Lower leg skin (tissue), 4 donors: ENCODE data around the gene FNDC3A. TPM values are rescaled to one million over a fixed set of nuclear protein-coding genes. Genes with fewer than 3 reads are reported as not detected.
"Not testable (repeated sequence)": the region's sequence is repeated elsewhere in the genome, so short reads cannot be mapped to it uniquely, and the experiment has no call there.

Source experiments
- DNase-seq, 2 donors: peaks; one replicate each; pipeline ENCODE4 v3.0.0-alpha.2; 2019; ENCODE audit warnings: low spot score in 2 of 2
- H3K4me3 ChIP-seq: fragments of 200-600 bp; sonication (generic); 2 replicates; pipeline ENCODE4 v1.5.1; 2017; ENCODE audit warnings: mild to moderate bottlenecking, low read depth; ENCODE audit not compliant: poor library complexity, severe bottlenecking
- CTCF ChIP-seq, 3 donors: fragments of 450-650 bp; IDR thresholded peaks; one replicate each; pipeline ENCODE4 v1.5.1; 2016; ENCODE audit warnings: antibody characterized with exemption in 3 of 3, mild to moderate bottlenecking in 3 of 3, moderate library complexity in 2 of 3
- POLR2A ChIP-seq, 2 donors: fragments of 450-650 bp; IDR thresholded peaks; one replicate each; pipeline ENCODE4 v1.6.1; 2016 to 2017; ENCODE audit warnings: antibody characterized with exemption in 2 of 2, mild to moderate bottlenecking in 1 of 2, moderate library complexity in 1 of 2
- WGBS, 2 donors: methylation state at CpG; one replicate each; pipeline ENCODE4 v1.1.5; 2018; 5-methylcytosine and 5-hydroxymethylcytosine counted together
- intact Hi-C: fragments of 100-400 bp; cut with DNase I; formaldehyde crosslinking; loops from one replicate; pipeline ENCODE4 v1.15.0; 2023; ENCODE audit warnings: low total_unique reads
- total RNA-seq, 4 donors: library from RNA; depleted of rRNA; stranded (reverse); fragments of >200 nt; gene quantifications; one replicate each; pipeline ENCODE4 v1.1.0, GENCODE V29; 2016

The FNDC3A gene
- total RNA-seq, 4 donors from 2014 or later = 11.4 to 25.5 (median 15.5) TPM

- no peak for DNase-seq
- no peak for TF ChIP-seq POLR2A (IDR thresholded peaks at IDR 0.05)
- TF ChIP-seq CTCF (IDR thresholded peaks at IDR 0.05) = no peak
- H3K4me3 ChIP-seq = no peak overlapping the region
- intact Hi-C loops = no loop called here
- 93 to 94% methylated on average over 3 of the region's 3 CpGs for WGBS, 2 donors
These were observed 88.8 kb downstream of the FNDC3A start for GRCh38 chr13:49064476-49064875.

- DNase-seq = no peak
- WGBS, 2 donors = 79 to 90% methylated on average over 2 of the region's 2 CpGs
- no peak overlapping the region for H3K4me3 ChIP-seq
- intact Hi-C loops = no loop called here
- TF ChIP-seq POLR2A (IDR thresholded peaks at IDR 0.05) = no peak
- TF ChIP-seq CTCF (IDR thresholded peaks at IDR 0.05) = no peak
These were observed 91.1 kb downstream of the FNDC3A start for GRCh38 chr13:49066856-49067255.

GRCh38 chr13:49068498-49068897 lies 92.8 kb downstream of the FNDC3A start:
- H3K4me3 ChIP-seq, intact Hi-C loops, DNase-seq: not testable (repeated sequence)
- 92 to 100% methylated on average over 1 of the region's 1 CpG for WGBS, 2 donors

GRCh38 chr13:49070021-49070420 lies 94.3 kb downstream of the FNDC3A start:
- H3K4me3 ChIP-seq, DNase-seq, intact Hi-C loops: not testable (repeated sequence)
- 92 to 97% methylated on average over 6 of the region's 6 CpGs for WGBS, 2 donors

GRCh38 chr13:49071341-49071937 lies 95.7 kb downstream of the FNDC3A start:
- no peak for DNase-seq
- no peak for TF ChIP-seq POLR2A (IDR thresholded peaks at IDR 0.05)
- no peak for TF ChIP-seq CTCF (IDR thresholded peaks at IDR 0.05)
- intact Hi-C loops = no loop called here
- 100% methylated on average over 1 of the region's 1 CpG for WGBS, 2 donors
- H3K4me3 ChIP-seq = no peak overlapping the region

GRCh38 chr13:49082653-49083536 lies 107.2 kb downstream of the FNDC3A start:
- 75 to 88% methylated on average over 4 of the region's 4 CpGs for WGBS, 2 donors

More at GRCh38 chr13:49082653-49083536, 107.2 kb downstream of the FNDC3A start:
- TF ChIP-seq POLR2A (IDR thresholded peaks at IDR 0.05) (no peak), CTCF (IDR thresholded peaks at IDR 0.05) (no peak)
- no peak for DNase-seq
- no peak overlapping the region for H3K4me3 ChIP-seq
- intact Hi-C loops = no loop called here
